HL-60/S4 treated with retinoic acid at 250 ng/mL for 4 days and 3 days (cell line): ENCODE results near the gene CHST2.
"Not testable (repeated sequence)": the region's sequence is repeated elsewhere in the genome, so short reads cannot be mapped to it uniquely, and the experiment has no call there.

Source experiments
- in situ Hi-C: fragments of 300-500 bp; cut with MboI; formaldehyde crosslinking; loops from 2 replicates; pipeline ENCODE4 v1.7.0; 2022; ENCODE audit warnings: low sequenced_read_pairs

CHST2 gene

DNA sequence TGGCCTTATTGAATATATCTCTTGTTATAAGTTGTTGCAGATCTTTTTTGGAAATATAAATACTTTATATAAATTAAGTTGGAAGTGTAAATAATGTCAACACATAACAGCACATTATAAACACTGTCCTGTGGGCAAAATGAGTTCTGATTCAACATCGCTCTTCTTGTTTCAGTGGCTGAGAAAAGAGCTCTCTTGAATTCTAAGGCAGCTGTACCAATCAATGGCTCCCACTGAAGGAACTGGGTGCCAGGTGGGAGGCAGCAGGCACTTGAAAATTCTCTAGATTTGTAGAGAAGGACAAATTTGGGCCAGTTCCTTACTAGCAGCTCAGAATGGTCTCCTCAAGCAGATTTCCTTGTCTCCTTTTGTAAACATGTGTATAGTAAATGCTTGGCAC, 45.6 kb downstream of the CHST2 start:
- in situ Hi-C loops: no loop called here

DNA sequence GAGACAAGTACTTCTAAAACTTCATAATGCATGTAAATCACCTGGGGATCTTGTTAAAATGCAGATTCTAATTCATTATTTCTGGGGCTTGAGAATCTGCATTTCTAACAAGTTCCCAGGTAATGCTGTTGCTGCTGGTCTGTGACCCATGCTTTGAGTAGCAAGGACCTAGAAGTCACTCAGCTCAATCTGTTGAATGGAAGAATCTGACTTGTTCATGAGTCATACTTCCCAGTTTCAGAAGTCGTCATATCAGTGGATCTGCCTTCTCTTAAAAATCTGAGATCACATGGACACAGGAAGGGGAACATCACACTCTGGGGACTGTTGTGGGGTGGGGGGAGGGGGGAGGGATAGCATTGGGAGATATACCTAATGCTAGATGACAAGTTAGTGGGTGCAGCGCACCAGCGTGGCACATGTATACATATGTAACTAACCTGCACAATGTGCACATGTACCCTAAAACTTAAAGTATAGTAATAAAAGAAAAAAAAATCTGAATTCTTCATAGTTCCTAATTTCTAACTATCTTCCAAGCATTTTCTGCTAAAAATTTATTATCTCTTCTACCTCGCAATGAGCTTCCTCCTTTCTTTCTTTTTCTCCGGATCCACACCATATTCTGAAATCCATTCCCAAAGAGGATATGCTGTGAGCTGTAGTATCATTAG, 46.2 kb downstream of the CHST2 start:
- in situ Hi-C loops: not testable (repeated sequence)

DNA sequence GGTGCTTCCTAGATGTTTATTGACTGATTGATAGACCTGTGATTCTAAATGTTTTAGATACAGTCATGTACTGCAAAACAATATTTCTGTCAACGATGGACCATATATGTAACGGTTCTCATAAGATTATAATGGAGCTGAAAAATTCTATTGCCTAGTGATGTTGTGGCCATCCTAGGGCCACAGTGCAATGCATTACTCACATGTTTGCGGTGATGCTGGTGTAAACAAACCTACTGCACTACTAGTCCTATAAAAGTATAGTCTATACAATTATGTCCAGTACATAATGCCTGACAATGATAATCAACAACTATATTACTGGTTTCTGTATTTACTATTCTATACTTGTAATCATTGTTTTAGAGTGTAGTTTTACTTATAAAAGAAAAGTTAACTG, 46.8 kb downstream of the CHST2 start:
- in situ Hi-C loops: no loop called here

DNA sequence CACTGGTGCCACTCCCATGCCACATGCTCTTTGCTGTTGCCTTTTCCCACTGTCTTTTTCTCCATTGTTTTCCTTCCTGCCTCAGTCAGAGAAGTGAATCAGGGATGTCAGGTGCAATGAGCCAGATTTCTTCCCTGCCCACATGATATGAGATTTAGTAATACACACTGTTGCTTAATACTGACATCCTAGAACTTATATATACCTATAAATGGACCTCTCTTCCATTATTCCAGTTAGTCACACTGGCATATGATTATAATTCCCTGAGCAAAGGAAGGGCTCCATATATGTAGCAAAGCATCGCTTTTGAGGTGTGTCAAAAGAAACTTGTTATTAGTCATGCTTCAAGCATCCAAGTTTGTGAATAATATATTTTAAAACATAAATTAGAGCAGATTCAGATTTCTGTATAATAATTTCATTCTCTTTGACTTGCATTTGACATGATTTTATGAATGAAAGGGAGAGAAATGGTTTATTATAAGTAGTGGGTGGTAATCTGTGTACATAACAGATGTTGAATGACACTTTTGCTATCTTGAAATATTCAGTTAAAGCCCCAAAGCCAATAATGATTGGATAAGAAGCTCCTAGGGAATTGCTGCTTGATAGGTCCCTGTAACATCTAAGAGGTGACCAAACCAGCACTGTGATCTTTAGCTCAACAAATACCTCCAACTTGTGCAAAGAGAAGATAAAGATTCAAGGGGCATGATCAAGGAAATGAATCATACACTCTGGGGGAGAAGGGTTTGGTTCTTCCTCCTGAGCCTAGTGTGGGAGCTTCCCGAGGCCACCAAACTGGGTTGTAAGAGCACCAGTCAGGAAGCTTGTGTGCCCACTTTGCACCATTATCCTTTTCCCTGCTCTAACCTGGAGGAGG, 48.6 kb downstream of the CHST2 start:
- in situ Hi-C loops: no loop called here

DNA sequence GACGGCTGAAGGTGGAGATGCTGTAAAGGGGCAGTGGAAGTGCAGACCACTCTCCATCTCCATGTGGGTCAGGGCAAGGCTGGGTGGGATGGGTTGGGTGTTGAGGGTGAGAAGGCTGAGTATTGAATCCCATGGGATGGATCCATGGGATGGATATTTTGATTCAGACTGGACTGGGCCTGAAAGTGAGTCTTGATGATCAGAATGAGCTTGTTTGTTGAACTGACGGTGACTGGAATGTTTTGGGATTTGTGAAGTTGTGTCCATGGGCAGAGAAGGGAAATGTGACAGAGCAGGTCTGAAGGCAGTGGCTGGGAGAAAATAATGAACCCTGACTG, 49.3 kb downstream of the CHST2 start:
- in situ Hi-C loops: no loop called here

DNA sequence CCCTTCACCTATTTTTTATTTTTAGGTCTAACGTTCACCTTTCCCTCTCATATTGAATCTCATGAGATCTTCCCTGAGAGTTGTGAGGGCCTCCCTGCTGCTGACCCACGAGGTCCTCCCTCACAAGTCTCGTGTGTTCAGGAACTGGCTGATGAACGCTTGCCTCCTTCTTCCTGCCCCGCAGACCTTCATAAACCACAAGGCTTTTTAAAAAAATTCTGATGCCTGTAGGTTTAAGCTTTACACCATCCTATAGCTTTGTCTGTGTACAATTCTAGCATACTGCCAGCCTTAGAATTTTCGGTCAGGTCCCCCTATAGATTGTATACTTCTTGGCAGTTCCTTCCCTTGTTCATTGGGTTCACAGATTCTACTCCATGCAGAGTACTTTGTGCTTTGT, 50.5 kb downstream of the CHST2 start:
- in situ Hi-C loops: no loop called here

DNA sequence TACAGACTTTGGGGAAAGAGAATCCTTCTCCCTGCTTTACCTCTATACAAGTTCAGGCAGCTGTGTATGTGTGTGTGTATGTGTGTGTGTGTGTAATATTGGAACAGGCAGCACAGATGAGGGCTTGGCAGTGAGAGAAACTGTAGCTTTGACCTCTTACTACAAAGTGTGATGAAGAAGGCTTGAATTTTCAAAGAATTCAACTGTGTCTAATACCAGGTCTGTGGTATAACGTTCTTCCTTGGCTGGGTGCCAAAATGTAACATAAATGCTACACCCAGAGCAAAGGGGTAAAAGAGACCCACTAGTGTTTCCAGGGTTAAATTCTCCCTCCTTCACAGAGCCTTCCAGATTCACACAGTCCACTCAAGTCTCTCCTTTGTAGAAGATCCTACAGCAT, 51.1 kb downstream of the CHST2 start:
- in situ Hi-C loops: no loop called here

DNA sequence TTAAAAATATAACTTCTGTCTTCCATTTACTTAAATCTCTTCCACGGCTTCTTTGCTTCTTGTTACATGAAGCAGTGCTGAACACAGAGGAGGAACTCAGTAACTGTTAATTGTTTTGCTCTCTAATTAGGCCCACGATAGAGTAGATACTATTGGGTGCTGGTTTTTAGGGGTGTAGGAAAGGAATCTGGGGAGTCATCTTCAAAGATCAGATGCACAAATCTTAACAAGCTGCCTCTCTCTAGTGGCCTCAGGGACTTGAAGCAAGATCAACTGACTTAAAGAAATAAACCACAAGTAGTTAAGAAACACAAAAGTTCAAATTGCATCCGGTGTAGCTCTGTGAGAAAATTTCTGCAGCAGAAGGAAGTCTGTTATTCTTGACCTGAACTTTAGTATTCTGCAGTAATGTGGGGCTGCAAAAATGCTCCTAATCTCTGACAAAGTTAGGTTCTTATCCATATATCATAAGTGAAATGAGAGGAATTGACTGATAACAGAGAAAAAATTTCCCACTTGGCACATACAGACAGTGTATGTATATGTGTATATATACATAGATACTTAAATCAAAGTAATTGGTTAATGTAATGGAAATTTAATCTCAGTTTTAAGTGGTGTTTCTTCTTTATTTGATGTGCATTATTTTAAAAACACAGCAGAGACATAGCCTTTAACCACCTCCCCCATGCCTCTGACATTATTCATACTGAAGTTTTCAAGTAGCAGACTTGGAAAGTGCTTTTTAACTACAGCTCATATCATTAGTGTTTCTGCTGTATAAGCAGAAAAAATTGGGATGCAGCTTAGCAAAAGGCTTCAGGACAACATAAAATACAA, 51.8 kb downstream of the CHST2 start:
- in situ Hi-C loops: no loop called here

DNA sequence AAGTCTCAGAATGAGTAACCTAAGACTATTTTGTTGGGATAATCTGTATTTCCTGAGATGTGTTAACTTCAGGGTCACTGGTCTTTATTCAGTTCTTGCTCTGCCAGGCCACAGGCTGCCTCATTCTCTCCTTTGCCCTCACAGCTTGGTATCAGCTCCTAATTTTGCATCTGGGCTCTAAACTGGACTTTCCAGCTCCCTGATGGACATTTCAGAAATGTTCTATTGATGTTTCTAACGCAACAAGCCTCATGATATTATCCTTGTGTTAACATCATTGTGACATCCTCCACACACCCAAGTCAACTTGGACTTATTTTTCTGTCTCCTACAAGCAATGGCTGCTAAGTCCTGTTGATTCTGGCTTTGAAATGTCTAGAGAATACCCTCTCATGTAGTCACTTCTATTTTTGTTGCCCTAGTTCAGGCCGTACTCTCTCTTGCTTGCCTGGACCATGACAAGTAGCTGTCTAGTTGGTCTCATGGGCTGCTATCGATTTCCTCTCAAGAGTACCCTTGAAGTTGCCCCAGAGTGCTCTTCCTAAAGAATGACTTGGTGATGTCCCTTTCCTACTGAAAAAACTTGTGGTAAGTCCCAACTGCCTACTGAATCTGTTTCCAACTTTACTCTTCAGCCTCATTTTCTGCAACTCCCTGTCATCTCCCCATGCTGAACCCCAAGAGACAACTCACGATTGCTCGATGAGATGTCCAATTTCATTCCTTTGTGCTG, 52.7 kb downstream of the CHST2 start:
- in situ Hi-C loops: no loop called here

DNA sequence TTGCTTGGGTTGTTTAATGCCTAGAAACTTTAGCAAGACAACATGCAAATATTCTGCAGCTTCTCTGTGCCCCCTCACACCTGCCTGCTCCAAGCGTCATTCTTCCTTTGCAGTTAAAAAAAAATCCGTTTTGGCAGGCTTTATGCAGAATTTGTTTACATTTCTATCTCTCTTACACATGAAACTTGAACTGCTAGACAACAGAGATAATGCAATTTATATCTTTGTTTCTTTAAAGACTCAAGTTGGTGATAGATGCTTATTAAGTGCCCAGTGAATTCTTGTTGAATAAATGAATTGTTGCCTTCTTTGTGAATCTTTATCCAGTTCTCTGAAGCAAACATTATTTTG, 53.2 kb downstream of the CHST2 start:
- in situ Hi-C loops: no loop called here

DNA sequence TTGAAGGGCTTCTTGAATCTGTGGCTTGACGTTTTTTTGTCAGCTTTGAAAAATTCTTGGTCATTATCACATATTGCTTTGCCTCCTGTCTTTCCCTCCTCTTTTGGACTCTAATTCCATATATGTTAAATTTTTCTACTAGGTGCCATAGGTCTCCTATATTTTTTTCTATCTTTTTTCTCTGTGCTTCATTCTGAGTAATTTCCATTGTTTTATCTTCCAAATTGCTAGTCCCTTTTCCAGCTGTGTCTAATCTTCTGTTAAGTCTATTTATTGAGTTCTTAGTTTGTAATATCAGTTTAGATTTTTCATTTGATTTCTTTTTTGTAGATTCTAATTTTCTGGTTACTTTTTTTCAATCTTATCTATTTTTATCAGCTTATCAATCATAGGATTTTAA, 53.7 kb downstream of the CHST2 start:
- in situ Hi-C loops: no loop called here
